Right lobe of liver (tissue), 6 donors: ENCODE measurements around the gene HORMAD2. TPM values are rescaled to one million over a fixed set of nuclear protein-coding genes. Genes with fewer than 3 reads are reported as not detected.
A peak's percentile ranks its signal among the peaks of the same experiment; 100 is the strongest.

Experiments
- ATAC-seq, 4 donors: fragments of 200-7000 bp; cut with Tn5 transposase; one replicate each; pipeline ENCODE4 v1.9.1; 2020; ENCODE audit warnings: mild to moderate bottlenecking in 4 of 4, moderate library complexity in 4 of 4
- DNase-seq, 3 donors: peaks; one replicate each; pipeline ENCODE4 v3.0.0-alpha.2; 2020
- H3K27ac ChIP-seq, 3 donors: fragments of 200-600 bp; one replicate each; pipeline ENCODE4 v1.8.0; 2022
- H3K27me3 ChIP-seq, 2 donors: fragments of 200-600 bp; one replicate each; pipeline ENCODE4 v1.8.0; 2022
- H3K36me3 ChIP-seq, 4 donors: fragments of 200-600 bp; sonication (generic) in 1 of 4; one replicate each; pipeline versions ENCODE4 v1.5.1 to v1.8.0; 2017 to 2022; ENCODE audit warnings: control low read depth in 1 of 4
- H3K4me1 ChIP-seq, 4 donors: fragments of 200-600 bp; sonication (generic) in 1 of 4; one replicate each; pipeline versions ENCODE4 v1.5.1 to v1.8.0; 2017 to 2022; ENCODE audit warnings: control low read depth in 1 of 4
- H3K4me3 ChIP-seq, 3 donors: fragments of 200-600 bp; one replicate each; pipeline ENCODE4 v1.8.0; 2022
- H3K9me3 ChIP-seq, 4 donors: fragments of 200-600 bp; sonication (generic) in 1 of 4; one replicate each; pipeline versions ENCODE4 v1.5.1 to v1.8.0; 2017 to 2022; ENCODE audit warnings: control low read depth in 1 of 4
- POLR2A ChIP-seq: fragments of 450-650 bp; IDR thresholded peaks from one replicate; pipeline ENCODE4 v1.6.1; 2017; ENCODE audit warnings: antibody characterized with exemption, mild to moderate bottlenecking
- WGBS: methylation state at CpG from one replicate; pipeline ENCODE4 v1.1.6; 2018; ENCODE audit warnings: low coverage, low lambda C conversion rate; ENCODE audit not compliant: insufficient coverage; ENCODE audit errors: missing lambda C conversion rate; 5-methylcytosine and 5-hydroxymethylcytosine counted together
- intact Hi-C, 2 donors: fragments of 100-400 bp; cut with DNase I; formaldehyde crosslinking; loops; one replicate each; pipeline versions ENCODE4 v1.11.2 to v1.14.1; 2022
- total RNA-seq, 6 experiments: library from RNA; depleted of rRNA in 2 of 6; stranded (reverse); fragments of >200 nt in 2 of 6; fragmentation: NEBNext Ultra II Directional in 3 of 6; extraction: Animal tissue kit (Norgen Biotek cat#: 25700) in 3 of 6; gene quantifications; one replicate each; pipeline versions ENCODE4 v1.1.0 to v1.2.4, GENCODE V29; 2016 to 2023
- TF ChIP-seq, protein P1 (sequence below), 4 donors: fragments of 200-600 bp in 3 of 4; fragments of 450-650 bp in 1 of 4; IDR thresholded peaks; one replicate each; pipeline versions ENCODE4 v1.5.1 to v1.8.0; 2016 to 2022; ENCODE audit warnings: antibody characterized with exemption in 4 of 4, mild to moderate bottlenecking in 2 of 4
- donor health status: DM: no; HTN: yes; CAD: no.
- donor health status: DM: no; HTN: no; CAD: no.
- donor health status: DM: no; HTN: no; CAD: no.
- donor health status: DM: no; HTN: yes; CAD: no.
- donor health status: DM: no; HTN: yes; CAD: no.

HORMAD2 gene
- total RNA-seq, 6 experiments from 2014 or later, result 0.50 to 3.0 (median 1.6) TPM; not detected in 1

DNA sequence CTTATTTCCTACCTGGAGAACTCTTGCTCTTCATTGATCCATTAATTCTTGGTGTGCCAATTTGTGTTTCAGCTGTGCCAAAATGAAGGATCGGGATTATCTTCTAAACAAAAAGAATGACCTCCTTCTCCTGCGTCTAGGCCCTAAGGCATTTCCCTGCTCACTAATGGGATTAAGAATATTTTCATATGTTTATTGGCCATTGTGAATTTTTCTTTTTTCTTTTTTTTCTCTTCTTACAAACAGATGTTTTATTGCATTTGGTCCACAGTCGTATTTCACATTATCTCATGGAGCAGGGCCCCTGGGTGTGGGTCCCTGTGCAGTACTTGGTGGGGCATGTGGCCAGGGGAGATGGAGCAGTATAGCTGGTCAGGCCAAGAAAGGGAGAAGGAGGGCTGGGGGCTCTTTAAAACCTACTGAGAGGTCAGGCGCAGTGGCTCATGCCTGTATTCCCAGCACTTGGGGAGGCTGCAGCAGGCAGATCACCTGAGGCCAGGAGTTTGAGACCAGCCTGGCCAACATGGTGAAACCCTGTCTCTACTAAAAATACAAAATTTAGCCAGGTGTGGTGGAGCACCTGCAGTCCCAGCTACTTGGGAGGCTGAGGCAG is 35.3 kb upstream of the HORMAD2 start:
- Histone ChIP-seq H3K9me3 (no peaks in the 10 kb centered on the region), H3K27ac (peak overlapping the region; percentile 28 to 77 (median 65)), H3K4me3 (no peak overlapping the region), H3K36me3 (no peaks in the 10 kb centered on the region), H3K4me1 (peaks cover 0 to 27% (median 1%) of the 10 kb centered on the region in 4 donors), H3K27me3 (no peaks in the 10 kb centered on the region)
- DNase-seq (no peak), ATAC-seq (no peak)
- TF ChIP-seq, protein P1, sequence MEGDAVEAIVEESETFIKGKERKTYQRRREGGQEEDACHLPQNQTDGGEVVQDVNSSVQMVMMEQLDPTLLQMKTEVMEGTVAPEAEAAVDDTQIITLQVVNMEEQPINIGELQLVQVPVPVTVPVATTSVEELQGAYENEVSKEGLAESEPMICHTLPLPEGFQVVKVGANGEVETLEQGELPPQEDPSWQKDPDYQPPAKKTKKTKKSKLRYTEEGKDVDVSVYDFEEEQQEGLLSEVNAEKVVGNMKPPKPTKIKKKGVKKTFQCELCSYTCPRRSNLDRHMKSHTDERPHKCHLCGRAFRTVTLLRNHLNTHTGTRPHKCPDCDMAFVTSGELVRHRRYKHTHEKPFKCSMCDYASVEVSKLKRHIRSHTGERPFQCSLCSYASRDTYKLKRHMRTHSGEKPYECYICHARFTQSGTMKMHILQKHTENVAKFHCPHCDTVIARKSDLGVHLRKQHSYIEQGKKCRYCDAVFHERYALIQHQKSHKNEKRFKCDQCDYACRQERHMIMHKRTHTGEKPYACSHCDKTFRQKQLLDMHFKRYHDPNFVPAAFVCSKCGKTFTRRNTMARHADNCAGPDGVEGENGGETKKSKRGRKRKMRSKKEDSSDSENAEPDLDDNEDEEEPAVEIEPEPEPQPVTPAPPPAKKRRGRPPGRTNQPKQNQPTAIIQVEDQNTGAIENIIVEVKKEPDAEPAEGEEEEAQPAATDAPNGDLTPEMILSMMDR (IDR thresholded peaks at IDR 0.05), result no peak
- no peak for TF ChIP-seq POLR2A
- 68% methylated on average over 4 of the region's 4 CpGs for WGBS
- intact Hi-C loops, result no loop called here

DNA sequence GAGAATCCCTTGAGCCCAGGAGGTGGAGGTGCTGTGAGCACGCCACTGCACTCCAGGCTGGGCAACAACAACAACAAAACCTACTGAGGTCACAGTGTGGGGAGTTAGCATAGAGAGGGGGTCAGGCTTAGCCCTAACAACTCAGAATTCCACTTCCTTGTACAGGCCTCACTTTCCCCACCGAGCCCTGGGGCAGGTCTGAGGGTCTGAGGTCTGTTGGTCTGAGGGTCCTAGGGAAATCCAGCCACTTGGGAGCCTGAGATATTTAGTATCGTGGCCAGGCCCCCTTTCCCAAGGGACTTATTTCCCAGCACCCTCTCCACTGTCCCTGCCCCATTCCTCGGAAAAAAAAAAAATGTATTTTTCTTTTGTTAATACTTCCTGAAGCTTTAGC is 34.8 kb upstream of the HORMAD2 start:
- Histone ChIP-seq H3K27me3 (no peaks in the 10 kb centered on the region), H3K27ac (peak overlapping the region in 1 of 3 donors; percentile 77), H3K4me3 (no peak overlapping the region), H3K9me3 (no peaks in the 10 kb centered on the region), H3K36me3 (no peaks in the 10 kb centered on the region), H3K4me1 (peaks cover 0 to 27% (median 1%) of the 10 kb centered on the region in 4 donors)
- intact Hi-C loops, result no loop called here
- WGBS, result 75% methylated on average over 2 of the region's 4 CpGs
- TF ChIP-seq, protein P1 (IDR thresholded peaks at IDR 0.05), result no peak
- TF ChIP-seq POLR2A, result no peak
- no peak for DNase-seq
- ATAC-seq, result no peak

DNA sequence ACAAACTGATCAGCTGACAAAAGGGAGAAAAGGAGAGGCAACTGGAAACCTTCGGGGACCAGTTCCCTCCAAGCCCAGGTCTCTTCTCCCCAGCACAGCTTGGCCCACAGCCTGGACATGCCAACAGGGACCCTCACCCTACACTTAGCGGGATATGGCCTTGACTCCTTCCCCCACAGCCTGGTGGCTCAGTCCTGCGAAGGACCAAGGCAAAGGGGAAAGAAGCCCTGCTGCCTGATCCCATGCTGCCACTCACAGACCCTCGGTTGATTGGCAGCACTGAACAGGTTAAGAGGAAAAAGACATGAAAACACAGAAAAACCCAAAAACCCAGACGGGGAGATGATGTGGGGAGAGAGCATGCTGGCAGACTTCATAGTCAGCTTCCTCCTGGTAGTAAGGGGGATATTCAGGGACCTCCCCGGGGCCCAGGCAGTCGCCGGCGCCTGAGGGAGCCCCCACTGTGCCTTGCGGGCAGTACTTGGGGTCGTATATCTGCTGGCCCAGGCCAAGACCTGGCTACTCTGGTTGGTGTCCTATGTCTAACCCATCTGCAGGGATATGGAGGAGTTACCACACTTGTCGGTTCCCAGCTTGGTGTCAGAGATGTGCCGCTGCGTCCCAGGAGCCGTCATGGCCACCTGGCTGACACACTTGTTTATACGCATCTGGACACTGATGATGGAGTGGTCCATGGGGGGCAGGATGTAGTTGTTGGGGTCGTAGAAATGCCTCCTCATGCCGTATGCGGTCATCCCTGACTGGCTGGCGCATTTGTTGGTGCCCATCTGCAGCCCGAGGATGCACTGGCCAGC is 34.2 kb upstream of the HORMAD2 start:
- no peak for TF ChIP-seq POLR2A
- TF ChIP-seq, protein P1 (IDR thresholded peaks at IDR 0.05), result no peak
- H3K27ac ChIP-seq, result no peak overlapping the region
- ATAC-seq (no peak), DNase-seq (no peak)
- H3K27me3 ChIP-seq, result no peaks in the 10 kb centered on the region
- 88% methylated on average over 2 of the region's 21 CpGs for WGBS
- no peaks in the 10 kb centered on the region for H3K9me3 ChIP-seq
- H3K36me3 ChIP-seq, result no peaks in the 10 kb centered on the region
- no peak overlapping the region for H3K4me3 ChIP-seq
- intact Hi-C loops, result no loop called here
- H3K4me1 ChIP-seq, result peaks cover 0 to 27% (median 1%) of the 10 kb centered on the region in 4 donors

DNA sequence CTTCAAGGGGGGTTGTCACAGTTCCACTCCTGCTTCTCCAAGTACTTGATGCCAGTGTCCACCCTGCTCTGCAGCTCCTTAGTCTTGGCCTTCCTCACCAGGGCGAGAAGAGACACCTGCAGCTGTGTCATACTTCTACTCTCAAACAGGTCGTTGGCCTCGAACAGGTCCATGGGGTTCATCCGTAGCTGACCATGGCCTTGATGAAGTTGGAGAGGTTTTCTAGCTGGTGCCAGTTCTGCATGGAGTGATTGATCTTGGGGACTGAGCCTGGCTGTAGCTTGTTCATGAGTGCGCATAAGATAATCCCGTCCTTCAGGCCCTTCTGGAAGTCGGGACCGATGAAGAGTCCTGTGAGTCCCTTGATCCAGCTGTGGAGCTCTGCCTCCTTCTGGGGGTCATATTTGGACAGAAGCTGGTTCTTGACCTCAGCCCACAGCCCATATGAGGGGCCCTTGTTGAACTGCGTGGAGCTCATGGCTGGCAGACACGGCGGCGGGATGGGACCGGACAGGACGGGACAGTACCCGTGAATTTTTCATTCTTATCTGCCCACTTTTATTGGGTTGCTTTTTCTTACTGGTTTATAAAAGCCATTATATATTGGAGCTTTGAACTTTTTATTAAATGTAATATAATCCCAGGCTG is 33.4 kb upstream of the HORMAD2 start:
- Histone ChIP-seq H3K27ac (no peak overlapping the region), H3K4me3 (no peak overlapping the region), H3K27me3 (no peaks in the 10 kb centered on the region), H3K36me3 (no peaks in the 10 kb centered on the region), H3K9me3 (no peaks in the 10 kb centered on the region), H3K4me1 (peaks cover 0 to 27% (median 1%) of the 10 kb centered on the region in 4 donors)
- intact Hi-C loops, result no loop called here
- peak in 1 of 4 donors; percentile 6 for ATAC-seq
- no peak for TF ChIP-seq POLR2A
- TF ChIP-seq, protein P1 (IDR thresholded peaks at IDR 0.05), result no peak
- 100% methylated on average over 4 of the region's 15 CpGs for WGBS
- no peak for DNase-seq
